ENCODE results near the gene PPP1R3E. TPM values are rescaled to one million over a fixed set of nuclear protein-coding genes. Genes with fewer than 3 reads are reported as not detected.
A peak's percentile ranks its signal among the peaks of the same experiment; 100 is the strongest.

Gene PPP1R3E
- total and polyA plus RNA-seq, 2 donors (not counting 1 experiment from before 2014, with no cell fraction given), result 2.6 to 6.0 TPM

GRCh38 chr14:23306412-23307145, 3.9 kb upstream of the PPP1R3E start, which contains the start of gene BCL2L2:
Gene BCL2L2, plus strand, starts transcription at chr14:23306833. Its CDS starts 935 bp downstream, at chr14:23307768.
- H3K4me2 ChIP-seq (ENCODE audit: extremely low read depth, insufficient read depth, low read length), result peak within 1 kb of the TSS; percentile 89
- peak; percentile 89 to 90 for DNase-seq (ENCODE audit: low read depth in 2 of 2)
- H3K9ac ChIP-seq (ENCODE audit: insufficient read depth, low read length), result peak within 1 kb of the TSS; percentile 68
- no peaks in the 10 kb centered on the region for H3K27me3 ChIP-seq (ENCODE audit: control insufficient read depth, insufficient read depth, low read length)
- peak within 1 kb of the TSS; percentile 74 for H3K27ac ChIP-seq (ENCODE audit: insufficient read depth, low read length)
- H2AFZ ChIP-seq (ENCODE audit: low read length), result peak within 1 kb of the TSS; percentile 5
- peaks cover 42% of the 10 kb centered on the region for H3K79me2 ChIP-seq (ENCODE audit: control insufficient read depth, insufficient read depth, low read length)
- no peaks in the 10 kb centered on the region for H4K20me1 ChIP-seq (ENCODE audit: control insufficient read depth, extremely low read depth, insufficient read depth, low read length)
- H3K9me3 ChIP-seq (ENCODE audit: control insufficient read depth, insufficient read depth, low read depth, low read length), result no peaks in the 10 kb centered on the region
- no peak for TF ChIP-seq CTCF (conservative IDR thresholded peaks at IDR 0.05 in 1 of 2, IDR thresholded peaks at IDR 0.05 in 1 of 2; ENCODE audit: low read depth in 1 of 2, low read length in 2 of 2)
- no peak for TF ChIP-seq EZH2 (IDR thresholded peaks at IDR 0.05; ENCODE audit: low read length, missing control alignments)
- H3K4me1 ChIP-seq (ENCODE audit: control insufficient read depth, extremely low read depth, insufficient read depth, low read length), result peaks cover 10% of the 10 kb centered on the region
- peaks cover 13% of the 10 kb centered on the region for H3K36me3 ChIP-seq (ENCODE audit: control insufficient read depth, insufficient read depth, low read length)
- peak within 1 kb of the TSS; percentile 60 to 94 (median 76) for H3K4me3 ChIP-seq (replicated peaks in 1 of 4; ENCODE audit: control extremely low read depth in 1 of 4, insufficient read depth in 1 of 4, low read depth in 3 of 4, low read length in 4 of 4)

GRCh38 chr14:23301969-23302289, 730 bp downstream of the PPP1R3E start:
- Histone ChIP-seq H3K4me3 (replicated peaks in 1 of 4; ENCODE audit: control extremely low read depth in 1 of 4, insufficient read depth in 1 of 4, low read depth in 3 of 4, low read length in 4 of 4) (peak overlapping the region; percentile 58 to 72 (median 67)), H3K27ac (ENCODE audit: insufficient read depth, low read length) (peak overlapping the region; percentile 85), H3K9ac (ENCODE audit: insufficient read depth, low read length) (peak overlapping the region; percentile 84), H3K27me3 (ENCODE audit: control insufficient read depth, insufficient read depth, low read length) (no peaks in the 10 kb centered on the region), H4K20me1 (ENCODE audit: control insufficient read depth, extremely low read depth, insufficient read depth, low read length) (no peaks in the 10 kb centered on the region), H2AFZ (ENCODE audit: low read length) (peak overlapping the region; percentile 91), H3K36me3 (ENCODE audit: control insufficient read depth, insufficient read depth, low read length) (peaks cover 2% of the 10 kb centered on the region), H3K4me1 (ENCODE audit: control insufficient read depth, extremely low read depth, insufficient read depth, low read length) (peaks cover 13% of the 10 kb centered on the region), H3K9me3 (ENCODE audit: control insufficient read depth, insufficient read depth, low read depth, low read length) (no peaks in the 10 kb centered on the region), H3K4me2 (ENCODE audit: extremely low read depth, insufficient read depth, low read length) (peak overlapping the region; percentile 93), H3K79me2 (ENCODE audit: control insufficient read depth, insufficient read depth, low read length) (peaks cover 4% of the 10 kb centered on the region)
- TF ChIP-seq EZH2 (IDR thresholded peaks at IDR 0.05; ENCODE audit: low read length, missing control alignments) (no peak), CTCF (conservative IDR thresholded peaks at IDR 0.05 in 1 of 2, IDR thresholded peaks at IDR 0.05 in 1 of 2; ENCODE audit: low read depth in 1 of 2, low read length in 2 of 2) (no peak)
- DNase-seq (ENCODE audit: low read depth in 2 of 2), result no peak

- H3K4me3 ChIP-seq (replicated peaks in 1 of 4; ENCODE audit: control extremely low read depth in 1 of 4, insufficient read depth in 1 of 4, low read depth in 3 of 4, low read length in 4 of 4), result peak overlapping the region; percentile 70 to 84 (median 80)
- DNase-seq (ENCODE audit: low read depth in 2 of 2), result peak; percentile 98
- H3K9me3 ChIP-seq (ENCODE audit: control insufficient read depth, insufficient read depth, low read depth, low read length), result no peaks in the 10 kb centered on the region
- H3K27ac ChIP-seq (ENCODE audit: insufficient read depth, low read length), result peak overlapping the region; percentile 85
- H4K20me1 ChIP-seq (ENCODE audit: control insufficient read depth, extremely low read depth, insufficient read depth, low read length), result no peaks in the 10 kb centered on the region
- peak overlapping the region; percentile 91 for H2AFZ ChIP-seq (ENCODE audit: low read length)
- TF ChIP-seq CTCF (conservative IDR thresholded peaks at IDR 0.05 in 1 of 2, IDR thresholded peaks at IDR 0.05 in 1 of 2; ENCODE audit: low read depth in 1 of 2, low read length in 2 of 2) (peak; percentile 54 to 62), EZH2 (IDR thresholded peaks at IDR 0.05; ENCODE audit: low read length, missing control alignments) (no peak)
- peaks cover 2% of the 10 kb centered on the region for H3K79me2 ChIP-seq (ENCODE audit: control insufficient read depth, insufficient read depth, low read length)
- peaks cover 13% of the 10 kb centered on the region for H3K4me1 ChIP-seq (ENCODE audit: control insufficient read depth, extremely low read depth, insufficient read depth, low read length)
- H3K36me3 ChIP-seq (ENCODE audit: control insufficient read depth, insufficient read depth, low read length), result peaks cover 3% of the 10 kb centered on the region
- peak overlapping the region; percentile 95 for H3K9ac ChIP-seq (ENCODE audit: insufficient read depth, low read length)
- H3K27me3 ChIP-seq (ENCODE audit: control insufficient read depth, insufficient read depth, low read length), result no peaks in the 10 kb centered on the region
- H3K4me2 ChIP-seq (ENCODE audit: extremely low read depth, insufficient read depth, low read length), result peak overlapping the region; percentile 93
These were observed 1.2 kb downstream of the PPP1R3E start for GRCh38 chr14:23301288-23301968.

All from fibroblast of lung (primary cell).